GM12878 (cell line): ENCODE data around the gene HOXA2. TPM values are rescaled to one million over a fixed set of nuclear protein-coding genes. Genes with fewer than 3 reads are reported as not detected.

Source experiments
- E2F8 ChIP-seq: fragments of 450-650 bp; IDR thresholded peaks from 2 replicates; pipeline ENCODE4 v1.6.1; 2018; ENCODE audit warnings: mild to moderate bottlenecking, low read depth, moderate library complexity; ENCODE audit not compliant: partially characterized antibody
- EED ChIP-seq: sonication (generic); IDR thresholded peaks from 2 replicates; pipeline ENCODE4 v1.6.1; 2016; ENCODE audit warnings: antibody characterized with exemption, low read depth
- HCFC1 ChIP-seq: fragments of 150-350 bp; IDR thresholded peaks from 2 replicates; pipeline ENCODE4 v1.6.1; 2014; ENCODE audit warnings: low read length
- HDAC2 ChIP-seq: fragments of 200-600 bp; sonication (generic); IDR thresholded peaks from 2 replicates; pipeline ENCODE4 v1.6.1; 2017
- LARP7 ChIP-seq: fragments of 450-650 bp; IDR thresholded peaks from 2 replicates; pipeline ENCODE4 v1.6.1; 2017; ENCODE audit warnings: mild to moderate bottlenecking
- PKNOX1 ChIP-seq: fragments of 450-650 bp; IDR thresholded peaks from 2 replicates; pipeline ENCODE4 v1.6.1; 2016; ENCODE audit warnings: mild to moderate bottlenecking
- POU2F2 ChIP-seq: IDR thresholded peaks from 3 replicates; pipeline ENCODE4 v1.6.1; 2011; ENCODE audit warnings: low read depth, mild to moderate bottlenecking, low read length, borderline replicate concordance
- RELB ChIP-seq: fragments of 450-650 bp; IDR thresholded peaks from 2 replicates; pipeline ENCODE4 v1.6.1; 2017; ENCODE audit warnings: low read depth, mild to moderate bottlenecking, moderate library complexity
- SIX5 ChIP-seq: IDR thresholded peaks from 2 replicates; pipeline ENCODE4 v1.6.1; 2011; ENCODE audit warnings: mild to moderate bottlenecking, low read depth, low read length, moderate library complexity; ENCODE audit not compliant: severe bottlenecking
- SMARCA5 ChIP-seq: fragments of 450-650 bp; IDR thresholded peaks from 2 replicates; pipeline ENCODE4 v1.6.1; 2017; ENCODE audit warnings: mild to moderate bottlenecking
- STAT3 ChIP-seq: IDR thresholded peaks from 2 replicates; pipeline ENCODE4 v1.6.1; 2011; ENCODE audit warnings: low read depth, low read length, improper control_type of control experiment
- TBL1XR1 ChIP-seq: IDR thresholded peaks from 2 replicates; pipeline ENCODE4 v1.6.1; 2012; ENCODE audit warnings: low read depth, low read length, improper control_type of control experiment
- USF1 ChIP-seq: IDR thresholded peaks from 2 replicates; pipeline ENCODE4 v1.6.1; 2011; ENCODE audit warnings: borderline replicate concordance, low read depth, mild to moderate bottlenecking, moderate library complexity, mixed read lengths, low read length; ENCODE audit not compliant: insufficient read depth; ENCODE audit errors: extremely low read length
- YBX1 ChIP-seq: fragments of 450-650 bp; IDR thresholded peaks from 2 replicates; pipeline ENCODE4 v1.6.1; 2016; ENCODE audit warnings: antibody characterized with exemption
- ZNF592 ChIP-seq: fragments of 450-650 bp; IDR thresholded peaks from 2 replicates; pipeline ENCODE4 v1.6.1; 2017; ENCODE audit warnings: mild to moderate bottlenecking, moderate library complexity
- ZNF622 ChIP-seq: fragments of 450-650 bp; IDR thresholded peaks from 2 replicates; pipeline ENCODE4 v1.6.1; 2017; ENCODE audit warnings: mild to moderate bottlenecking, inconsistent platforms
- ZNF687 ChIP-seq: fragments of 450-650 bp; IDR thresholded peaks from 2 replicates; pipeline ENCODE4 v1.6.1; 2017; ENCODE audit warnings: mild to moderate bottlenecking, moderate library complexity
- polyA plus RNA-seq, 11 experiments: library from polyadenylated mRNA; depleted of rRNA in 4 of 11; unstranded in 6 of 11; stranded (reverse) in 5 of 11; fragments of >200 nt; fragmentation: Nextera tagmentation in 4 of 11; fragmentation: Illumina TruSeq in 1 of 11; extraction: Ambion mirVana in 4 of 11; extraction: Trizol in 1 of 11; gene quantifications; 1 replicate in 1 of 11; 2 replicates in 10 of 11; pipeline versions ENCODE4 v1.2.1 to v1.2.3, GENCODE V29; 2011 to 2016; ENCODE audit warnings: inconsistent platforms in 2 of 11, missing spikeins in 2 of 11, low read depth in 1 of 11
- total RNA-seq, 4 experiments: library from RNA; depleted of rRNA in 3 of 4; stranded (reverse); fragments of >200 nt in 3 of 4; fragmentation: Illumina TruSeq in 1 of 4; extraction: Trizol in 1 of 4; gene quantifications; 2 replicates each; pipeline versions ENCODE4 v1.2.1 to v1.2.3, GENCODE V29; 2013 to 2021

Gene HOXA2
- total and polyA plus RNA-seq, 10 of the 15 experiments (the other 5 are each of a cell fraction or from before 2014, with no cell fraction given) = not detected

GRCh38 chr7:27134392-27134791 lies 31.9 kb upstream of the HOXA2 start (continued):
- no peak for TF ChIP-seq HCFC1
- TF ChIP-seq SMARCA5 = no peak
- TF ChIP-seq ZNF592 = no peak
- no peak for TF ChIP-seq ZNF687
- TF ChIP-seq PKNOX1 = no peak
- TF ChIP-seq LARP7 = no peak
- TF ChIP-seq USF1 = no peak
- no peak for TF ChIP-seq HDAC2
- TF ChIP-seq TBL1XR1 = no peak
- no peak for TF ChIP-seq POU2F2
- TF ChIP-seq YBX1 = no peak
- no peak for TF ChIP-seq SIX5
- TF ChIP-seq RELB = peak; percentile 54; the same call in 1 of the 2 replicates
- peak; percentile 68 for TF ChIP-seq EED
- TF ChIP-seq E2F8 = no peak
- no peak for TF ChIP-seq STAT3
- no peak for TF ChIP-seq ZNF622
